Suppressor macrophage treated with lipopolysaccharide for 4 hours (primary cell): ENCODE results near the gene BBOF1.

Experiments used
- DNase-seq: peaks from one replicate; pipeline ENCODE4 v3.0.0-alpha.2; 2020

Gene BBOF1

DNA sequence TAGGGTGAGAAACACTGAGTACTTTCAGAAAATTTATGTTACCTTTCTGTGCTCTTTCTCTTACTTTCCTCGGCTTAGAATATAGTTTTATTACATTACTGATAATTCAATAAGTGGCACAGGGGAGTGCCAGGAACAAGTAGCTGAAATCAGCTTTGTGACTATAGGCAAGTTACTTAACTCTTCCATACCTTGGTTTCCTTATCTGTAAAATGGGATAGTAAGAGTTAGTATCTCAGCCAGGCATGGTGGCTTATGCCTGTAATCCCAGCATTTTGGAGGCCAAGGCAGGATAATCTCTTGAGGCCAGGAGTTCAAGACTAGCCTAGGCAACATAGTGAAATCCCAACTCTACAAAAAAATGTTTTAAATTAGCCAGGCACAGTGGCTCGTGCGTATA, 15.4 kb downstream of the BBOF1 start:
- no peak for DNase-seq

- no peak for DNase-seq
These were observed 16.4 kb downstream of the BBOF1 start for GRCh38 chr14:74035556-74035955.

GRCh38 chr14:74038020-74038859, 19.1 kb downstream of the BBOF1 start:
- DNase-seq, result peak; percentile 71

DNA sequence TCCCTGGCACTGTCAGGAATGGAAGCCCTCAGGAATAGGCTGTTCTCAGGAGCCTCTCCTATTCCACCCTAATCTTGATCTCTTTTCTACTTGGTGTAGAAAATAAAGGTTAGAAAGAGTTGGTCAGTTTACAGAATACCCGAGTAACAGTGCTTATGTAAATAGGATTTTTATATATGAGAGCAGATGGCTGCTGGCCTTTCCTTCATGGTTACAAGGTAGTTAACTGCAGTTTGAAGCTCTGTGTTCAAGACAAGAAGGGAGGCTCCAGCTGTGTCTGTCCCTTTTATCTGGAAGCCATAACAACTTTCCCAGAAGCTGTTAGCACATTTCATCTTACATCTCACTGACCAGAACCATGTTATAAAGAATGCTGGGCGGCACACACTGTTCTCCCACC, 23.1 kb downstream of the BBOF1 start:
- DNase-seq, result no peak

- no peak for DNase-seq
These were observed 26.4 kb downstream of the BBOF1 start for GRCh38 chr14:74045522-74045921.

GRCh38 chr14:74048281-74048680, 29.1 kb downstream of the BBOF1 start:
- no peak for DNase-seq

GRCh38 chr14:74049876-74050495, 30.8 kb downstream of the BBOF1 start:
- DNase-seq, result peak; percentile 35

GRCh38 chr14:74062809-74063150, 43.6 kb downstream of the BBOF1 start:
- DNase-seq, result no peak

GRCh38 chr14:74064426-74064825, 45.3 kb downstream of the BBOF1 start:
- peak; percentile 22 for DNase-seq

- DNase-seq, result peak; percentile 12
These were observed 45.7 kb downstream of the BBOF1 start for GRCh38 chr14:74064883-74065282.

DNA sequence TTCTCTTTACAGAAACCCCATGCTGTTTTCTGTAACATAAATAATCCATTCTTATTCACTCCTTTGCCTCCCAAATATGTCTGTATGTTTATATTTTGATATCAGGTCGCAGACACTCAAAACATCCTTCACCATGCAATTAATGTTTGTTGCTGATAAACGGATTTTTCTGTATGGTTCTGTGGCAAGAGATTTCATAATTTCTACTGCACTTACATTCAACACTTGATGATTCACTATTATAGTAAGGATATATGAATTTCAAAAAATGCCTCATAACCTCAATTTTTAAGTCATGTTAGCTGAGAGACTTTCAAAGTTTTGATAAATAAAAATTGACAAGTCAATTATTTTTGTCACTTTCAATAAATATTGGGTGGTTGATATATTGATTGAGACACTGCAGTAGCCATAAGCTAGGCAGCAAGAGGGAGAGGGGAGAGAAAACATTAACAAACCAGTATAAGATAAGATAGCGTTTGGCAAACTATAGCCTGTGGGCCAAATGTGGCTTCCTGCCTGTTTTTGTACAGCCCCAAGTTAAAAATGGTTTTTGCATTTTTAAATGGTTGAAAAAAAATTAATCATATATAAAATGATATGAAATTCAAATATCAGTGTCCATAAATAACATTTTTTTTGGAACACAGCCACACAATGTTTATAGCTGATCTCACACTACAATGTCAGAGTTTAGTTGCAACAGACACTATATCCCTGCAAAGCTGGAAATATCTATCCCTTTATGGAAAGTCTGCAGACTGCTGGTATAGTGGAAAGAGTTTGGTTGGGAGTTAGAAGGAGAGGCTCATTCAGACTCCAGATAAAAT, 46.8 kb downstream of the BBOF1 start:
- DNase-seq, result no peak

- no peak for DNase-seq
These were observed 58.3 kb downstream of the BBOF1 start for GRCh38 chr14:74077401-74077800.

DNA sequence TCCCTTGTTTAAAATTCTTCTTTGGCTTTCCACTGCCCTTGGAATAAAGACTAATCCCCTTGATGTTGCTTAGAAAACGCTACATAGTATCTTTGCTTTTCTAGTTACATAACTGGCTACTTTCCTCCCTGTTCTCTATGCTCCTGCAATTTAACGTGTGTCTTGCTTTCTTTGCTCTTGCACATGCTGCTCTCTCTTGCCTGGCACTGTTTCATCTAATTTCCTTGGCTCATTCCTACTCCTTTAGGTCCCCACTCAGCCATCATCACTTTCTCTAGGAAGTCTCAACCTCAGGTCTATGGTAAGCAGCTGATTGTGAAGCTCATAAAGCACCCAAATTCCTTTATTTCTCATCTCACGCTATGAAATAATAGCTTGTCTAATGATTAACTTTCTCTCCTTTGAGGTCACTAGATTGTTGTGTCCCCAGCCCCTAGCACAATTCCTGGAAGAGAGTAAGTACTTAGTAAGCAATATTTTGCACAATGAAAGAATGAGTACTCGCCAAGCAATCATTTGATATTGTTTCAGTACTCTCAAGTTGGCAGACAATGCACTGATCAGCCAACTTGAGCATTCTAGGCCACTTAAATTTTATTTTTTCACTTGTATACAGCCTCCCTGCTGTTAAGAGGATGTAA, 61.8 kb downstream of the BBOF1 start:
- no peak for DNase-seq

DNA sequence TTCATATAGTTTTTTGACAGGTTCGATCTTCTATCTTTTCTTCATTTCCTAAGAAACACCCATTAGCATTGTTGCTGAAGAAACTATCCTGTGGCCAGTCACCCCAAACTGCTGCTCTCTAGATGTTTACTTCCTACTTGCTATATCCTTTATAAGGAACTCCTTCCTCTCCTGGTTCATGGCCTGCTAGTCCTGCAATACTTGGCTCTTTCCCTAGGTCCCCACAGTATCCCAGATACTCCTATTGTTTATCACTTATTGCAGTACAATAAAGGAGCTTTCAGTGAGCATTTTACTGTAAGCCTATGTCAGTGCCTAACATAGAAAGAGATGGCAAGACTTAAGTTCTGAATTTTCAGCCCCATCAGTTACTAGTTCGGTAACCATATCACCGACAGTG, 62.3 kb downstream of the BBOF1 start:
- DNase-seq, result no peak

DNA sequence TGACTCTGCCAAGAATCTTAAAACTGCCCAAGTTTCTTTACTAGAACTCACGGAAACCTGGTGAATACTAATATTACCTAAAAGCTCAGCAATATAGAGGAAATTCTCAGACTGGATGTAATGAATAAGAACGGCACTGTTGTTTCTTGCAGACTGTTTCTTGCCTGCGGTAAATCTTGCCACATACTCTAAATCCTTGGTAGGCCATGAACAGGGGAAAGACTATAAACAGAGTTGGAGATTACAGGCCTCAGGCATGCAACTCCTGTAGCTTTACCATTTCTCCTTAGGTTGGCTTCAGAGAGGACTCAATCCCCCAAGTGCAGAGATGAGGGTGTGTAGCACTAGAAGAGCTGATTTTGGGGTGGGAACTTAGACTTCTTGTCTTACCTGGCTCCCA, 64.0 kb downstream of the BBOF1 start:
- DNase-seq, result no peak

DNA sequence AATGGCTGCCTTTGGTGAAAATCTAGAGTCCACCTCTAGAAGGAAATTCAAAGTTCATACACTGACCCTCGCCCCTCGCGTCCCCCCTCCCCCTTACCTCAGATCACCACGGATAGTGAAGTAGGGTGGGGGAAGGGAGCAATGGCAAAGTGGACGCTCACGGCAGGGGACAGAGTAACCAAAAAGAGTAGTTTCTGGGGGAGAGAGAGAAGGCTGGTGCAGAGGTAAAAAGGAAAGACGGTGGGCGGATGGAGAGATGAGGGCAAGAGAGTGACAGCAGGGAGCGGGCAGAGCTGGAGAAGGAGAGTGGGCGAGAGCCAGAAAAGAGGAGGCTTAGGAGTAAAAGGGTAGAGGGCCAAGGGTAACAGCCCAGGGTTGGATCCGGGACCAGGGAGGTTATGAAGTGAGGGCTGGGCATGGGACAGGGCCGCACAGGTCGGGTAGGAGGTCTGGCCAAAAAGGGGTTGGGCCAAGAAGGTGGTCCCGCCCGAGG, 64.7 kb downstream of the BBOF1 start:
- DNase-seq, result no peak

DNA sequence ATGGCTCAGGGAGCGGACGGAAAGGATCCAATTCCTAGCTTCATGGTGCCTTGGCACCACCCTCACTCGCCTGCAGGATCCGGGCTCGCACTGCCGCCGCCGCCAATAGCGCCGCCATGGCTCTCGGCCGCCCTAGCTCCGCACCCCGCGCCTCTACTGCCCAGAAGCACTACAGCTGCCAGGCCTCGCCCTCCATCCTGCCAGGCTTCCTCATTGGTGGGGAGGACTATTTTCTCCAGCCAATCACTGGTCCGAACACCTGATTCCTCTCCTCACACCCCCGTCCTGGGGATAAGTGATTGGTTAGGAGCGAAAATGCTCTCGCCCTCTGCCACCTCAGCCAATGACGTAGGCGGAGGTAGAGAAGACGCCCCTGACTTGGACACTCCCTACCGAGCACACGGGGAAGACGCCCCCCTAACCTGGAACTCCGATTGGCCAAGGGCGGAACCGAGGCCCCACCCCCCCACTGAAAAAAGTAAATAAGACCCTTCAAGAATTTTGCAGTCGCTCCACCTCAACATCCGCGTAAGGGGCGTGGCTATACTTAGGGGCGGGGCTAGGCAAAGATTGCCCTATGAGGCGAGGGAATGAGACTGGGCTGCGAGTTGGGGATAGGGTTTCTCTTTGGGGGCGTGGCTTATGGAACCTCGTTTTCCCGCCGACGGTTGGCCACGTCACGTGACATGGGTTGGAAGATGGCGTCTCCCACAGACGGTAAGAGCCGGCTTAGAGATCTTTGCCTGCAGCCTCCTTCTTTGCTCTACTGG, 65.3 kb downstream of the BBOF1 start, which contains the start of the genes ALDH6A1 and LIN52:
Gene ALDH6A1, minus strand, starts transcription at position 177 of the 770 bp plus-strand sequence. Its CDS starts 59 bp downstream, at position 118.
Gene LIN52, plus strand, starts transcription at position 680 of the 770 bp plus-strand sequence. Its CDS starts 19 bp downstream, at position 699.
- peak; percentile 100 for DNase-seq

GRCh38 chr14:74085047-74085637, 66.0 kb downstream of the BBOF1 start:
- no peak for DNase-seq

GRCh38 chr14:74085828-74086227, 66.7 kb downstream of the BBOF1 start:
- peak; percentile 31 for DNase-seq

- DNase-seq, result peak; percentile 8
These were observed 70.3 kb downstream of the BBOF1 start for GRCh38 chr14:74089251-74090020.

DNA sequence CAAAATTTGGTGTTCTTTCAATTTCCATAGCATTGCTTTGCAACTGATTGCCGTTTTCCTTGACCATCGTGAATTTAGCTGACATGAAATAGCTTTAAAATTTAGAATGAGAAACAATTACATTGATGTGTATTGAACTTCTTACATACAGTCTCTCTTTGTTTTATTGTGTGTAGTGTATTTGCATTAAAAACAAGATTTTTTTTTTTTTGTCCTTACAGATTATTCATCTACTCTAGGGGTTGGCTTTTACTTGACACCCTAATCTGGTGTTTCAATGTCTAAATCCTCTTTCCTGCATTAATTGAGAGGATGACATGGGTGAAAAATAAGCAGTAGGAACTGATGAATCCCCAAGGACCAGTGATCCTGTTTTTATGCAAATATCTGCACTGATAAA, 86.2 kb downstream of the BBOF1 start:
- DNase-seq, result no peak
